A549 treated with ZK216348 at 1 μM for 4 hours (cell line): ENCODE results near the gene SPHK2. TPM values are rescaled to one million over a fixed set of nuclear protein-coding genes. Genes with fewer than 3 reads are reported as not detected.

Experiments
- total RNA-seq: library from RNA; stranded (reverse); fragments of 200-300 nt; extraction: Qiagen RNA extraction; gene quantifications from 5 replicates; pipeline ENCODE4 v1.2.3, GENCODE V29; 2022; ENCODE audit warnings: low read depth

The SPHK2 gene
- total RNA-seq = 8.2 to 18.4 TPM (median 17.3 TPM) in 5 replicates

GRCh38 chr19:48618916-48619691 lies at the start of gene SPHK2, which contains the start of gene RPL18:
SPHK2 (plus strand) TSS chr19:48619506; CDS start chr19:48620515, 1,009 bp downstream.
RPL18 (minus strand) TSS chr19:48619178; CDS start chr19:48619143, 35 bp downstream.

GRCh38 chr19:48606463-48607358 lies 12.6 kb upstream of the SPHK2 start, which contains the start of gene SPACA4:
SPACA4 (plus strand) TSS chr19:48606742; CDS start chr19:48606979, 237 bp downstream.

GRCh38 chr19:48614436-48615230 lies 4.7 kb upstream of the SPHK2 start, which contains the start of gene FAM83E:
FAM83E (minus strand) TSS chr19:48615076; CDS start chr19:48613372, 1,704 bp downstream.

GRCh38 chr19:48636859-48637448 lies 17.6 kb downstream of the SPHK2 start, which contains the start of gene DBP:
DBP (minus strand) TSS chr19:48637379; CDS start chr19:48636994, 385 bp downstream.

GRCh38 chr19:48646001-48646721 lies 26.9 kb downstream of the SPHK2 start, which contains the start of gene CA11:
CA11 (minus strand) TSS chr19:48646187; CDS start chr19:48645632, 555 bp downstream.

GRCh38 chr19:48672994-48673393 lies 53.7 kb downstream of the SPHK2 start, which contains the start of gene NTN5:
NTN5 (minus strand) TSS chr19:48673017; CDS start chr19:48670986, 2,031 bp downstream.

Other genes with a start within 250 kb of the SPHK2 start
- 319 to 434 TPM (median 419 TPM) in 5 replicates for gene KDELR1, start 228.0 kb upstream of the SPHK2 start, total RNA-seq
- 4.4 to 12.0 TPM (median 10.2 TPM) in 5 replicates for gene GRIN2D, start 225.8 kb upstream of the SPHK2 start, total RNA-seq
- 96.2 to 123 TPM (median 121 TPM) in 5 replicates for gene GRWD1, start 173.5 kb upstream of the SPHK2 start, total RNA-seq
- 0.84 to 2.1 TPM (median 1.2 TPM) in 5 replicates for gene KCNJ14, start 163.9 kb upstream of the SPHK2 start, total RNA-seq
- 47.4 to 71.5 TPM (median 62.5 TPM) in 5 replicates for gene CYTH2, start 150.1 kb upstream of the SPHK2 start, total RNA-seq
- gene LMTK3, start 107.7 kb upstream of the SPHK2 start, total RNA-seq = 2.2 to 6.0 TPM (median 5.9 TPM) in 5 replicates
- gene SULT2B1, start 67.3 kb upstream of the SPHK2 start, total RNA-seq = 12.0 to 18.2 TPM (median 16.6 TPM) in 5 replicates
- not detected in 5 replicates for gene SPACA4, start 12.8 kb upstream of the SPHK2 start, total RNA-seq
- 0.34 to 0.72 TPM (median 0.42 TPM) in 4 of 5 replicates, not detected in the other for gene FAM83E, start 4.4 kb upstream of the SPHK2 start, total RNA-seq
- gene RPL18, start 328 bp upstream of the SPHK2 start, total RNA-seq = 2,942 to 3,695 TPM (median 3,228 TPM) in 5 replicates
- gene DBP, start 17.9 kb downstream of the SPHK2 start, total RNA-seq = 1.6 to 3.4 TPM (median 2.5 TPM) in 5 replicates
- gene CA11, start 26.7 kb downstream of the SPHK2 start, total RNA-seq = 7.2 to 12.6 TPM (median 9.3 TPM) in 5 replicates
- 0.12 to 0.33 TPM (median 0.24 TPM) in 5 replicates for gene NTN5, start 53.5 kb downstream of the SPHK2 start, total RNA-seq
- not detected in 5 replicates for gene FUT2, start 76.5 kb downstream of the SPHK2 start, total RNA-seq
- gene MAMSTR, start 100.2 kb downstream of the SPHK2 start, total RNA-seq = 0.14 to 0.67 TPM (median 0.41 TPM) in 5 replicates
- gene RASIP1, start 121.1 kb downstream of the SPHK2 start, total RNA-seq = 0.13 to 1.4 TPM (median 0.36 TPM) in 5 replicates
- gene IZUMO1, start 127.4 kb downstream of the SPHK2 start, total RNA-seq = not detected in 5 replicates
- gene FUT1, start 133.1 kb downstream of the SPHK2 start, total RNA-seq = 0.04 to 0.08 TPM (median 0.05 TPM) in 4 of 5 replicates, not detected in the other
- gene FGF21, start 136.0 kb downstream of the SPHK2 start, total RNA-seq = not detected in 5 replicates
- 41.4 to 63.3 TPM (median 59.5 TPM) in 5 replicates for gene BCAT2, start 191.5 kb downstream of the SPHK2 start, total RNA-seq
- gene HSD17B14, start 217.0 kb downstream of the SPHK2 start, total RNA-seq = 9.4 to 15.3 TPM (median 14.5 TPM) in 5 replicates
- 1.1 to 3.0 TPM (median 2.2 TPM) in 5 replicates for gene PLEKHA4, start 249.1 kb downstream of the SPHK2 start, total RNA-seq